Psoas muscle (tissue), 8 donors: ENCODE results near the gene SH3BP1. TPM values are rescaled to one million over a fixed set of nuclear protein-coding genes. Genes with fewer than 3 reads are reported as not detected.
"Not testable (repeated sequence)": the region's sequence is repeated elsewhere in the genome, so short reads cannot be mapped to it uniquely, and the experiment has no call there.

ENCODE experiments used
- ATAC-seq, 4 donors: fragments of 200-7000 bp; cut with Tn5 transposase; one replicate each; pipeline ENCODE4 v1.9.1; 2020; ENCODE audit warnings: moderate library complexity in 3 of 4, mild to moderate bottlenecking in 2 of 4
- DNase-seq, 2 donors: peaks; one replicate each; pipeline ENCODE4 v3.0.0-alpha.2; 2020
- H3K27ac ChIP-seq: fragments of 200-600 bp; one replicate; pipeline ENCODE4 v1.8.0; 2022
- H3K27me3 ChIP-seq, 3 donors: fragments of 200-600 bp in 1 of 3; one replicate each; pipeline versions ENCODE4 v1.6.1 to v1.8.0; 2013 to 2022; ENCODE audit warnings: low read length in 2 of 3, mild to moderate bottlenecking in 2 of 3, moderate library complexity in 1 of 3; ENCODE audit not compliant: insufficient read depth in 3 of 3
- H3K36me3 ChIP-seq, 2 donors: fragments of 200-600 bp in 1 of 2; one replicate each; pipeline versions ENCODE4 v1.6.1 to v1.8.0; 2013 to 2022; ENCODE audit warnings: low read depth in 1 of 2, mild to moderate bottlenecking in 1 of 2, moderate library complexity in 1 of 2; ENCODE audit not compliant: insufficient read depth in 1 of 2
- H3K4me1 ChIP-seq: fragments of 200-600 bp; one replicate; pipeline ENCODE4 v1.8.0; 2022
- H3K4me3 ChIP-seq: fragments of 200-600 bp; one replicate; pipeline ENCODE4 v1.8.0; 2022; ENCODE audit warnings: mild to moderate bottlenecking
- H3K9me3 ChIP-seq: fragments of 200-600 bp; one replicate; pipeline ENCODE4 v1.8.0; 2022
- CTCF ChIP-seq: fragments of 200-600 bp; IDR thresholded peaks from one replicate; pipeline ENCODE4 v1.8.0; 2022; ENCODE audit warnings: antibody characterized with exemption
- WGBS, 3 donors: extraction: QIAGEN DNeasy Blood & Tissue Kit; methylation state at CpG; one replicate each; pipeline versions ENCODE4 v1.1.6 to v1.1.7; 2013; 5-methylcytosine and 5-hydroxymethylcytosine counted together
- intact Hi-C, 2 donors: fragments of 100-400 bp; cut with DNase I; formaldehyde crosslinking; loops; one replicate each; pipeline versions ENCODE4 v1.11.0 to v1.14.2; 2022
- long read RNA-seq, 2 donors: library from polyadenylated mRNA; unstranded; transcript quantifications; one replicate each; pipeline ENCODE4 v2.0.0, GENCODE V29; 2021
- polyA plus RNA-seq, 3 donors: library from polyadenylated mRNA; stranded (reverse); fragments of 200-250 nt; gene quantifications; one replicate each; pipeline ENCODE4 v1.2.3, GENCODE V29; 2013
- total RNA-seq, 4 donors: library from RNA; stranded (reverse); fragmentation: NEBNext Ultra II Directional in 2 of 4; extraction: Animal tissue kit (Norgen Biotek cat#: 25700) in 2 of 4; gene quantifications; one replicate each; pipeline versions ENCODE4 v1.2.1 to v1.2.4, GENCODE V29; 2021 to 2023
- donor health status: healthy with polysubstance abuse.
- donor health status: DM: no; HTN: no; CAD: no; lungs with moderate emphysema.
- donor health status: Bipolar disorder and iron deficiency.
- donor health status: healthy.
- donor health status: DM: yes; HTN: yes; CAD: no.
- donor health status: DM: no; HTN: no; CAD: no.
- donor health status: DM: no; HTN: no; CAD: no.
- donor health status: DM: yes; HTN: yes; CAD: no.

SH3BP1 gene
- total RNA-seq (1 to 10 TPM; 1.4 to 2.4 (median 1.9) TPM), polyA plus RNA-seq (under 1 TPM; 0.20 to 0.64 (median 0.34) TPM)
- long read RNA-seq, donor 1, result 0 reads
- long read RNA-seq, donor 2, result 0 reads

- DNase-seq, result peak; percentile 62 to 72
- intact Hi-C loops, result no loop called here
- ATAC-seq, result no peak
- peaks cover 7% of the 10 kb centered on the region for H3K4me1 ChIP-seq
- peaks cover 0 to 10% (median 0%) of the 10 kb centered on the region in 3 donors for H3K27me3 ChIP-seq
- no peaks in the 10 kb centered on the region for H3K36me3 ChIP-seq
- no peak within 1 kb of the TSS for H3K27ac ChIP-seq
- no peaks in the 10 kb centered on the region for H3K9me3 ChIP-seq
- 10 to 22% (median 11%) methylated on average over 28 to 57 of the region's 57 CpGs for WGBS, 3 donors
- TF ChIP-seq CTCF, result no peak
- peak within 1 kb of the TSS; percentile 59 for H3K4me3 ChIP-seq
Measured at GRCh38 chr22:37639070-37639760, at the start of gene SH3BP1. TSS of gene SH3BP1 (plus strand) at chr22:37639669. CDS start at chr22:37639788, 119 bp downstream.

GRCh38 chr22:37591081-37591480, 48.4 kb upstream of the SH3BP1 start:
- not testable (repeated sequence) for H3K9me3 ChIP-seq, H3K36me3 ChIP-seq, H3K4me1 ChIP-seq, DNase-seq, H3K4me3 ChIP-seq, H3K27me3 ChIP-seq, H3K27ac ChIP-seq, ATAC-seq
- intact Hi-C loops, result loop anchor here in 1 of 2 donors (5.0 kb wide), 1 partner anchor 54 kb away; no protein-coding TSS in a partner anchor
- WGBS, 3 donors, result 96 to 99% (median 97%) methylated on average over 6 of the region's 6 CpGs

GRCh38 chr22:37591823-37592404, 47.6 kb upstream of the SH3BP1 start:
- Histone ChIP-seq H3K9me3 (no peaks in the 10 kb centered on the region), H3K4me3 (peak overlapping the region; percentile 14), H3K36me3 (no peaks in the 10 kb centered on the region), H3K27ac (no peak overlapping the region), H3K4me1 (peaks cover 3% of the 10 kb centered on the region), H3K27me3 (no peaks in the 10 kb centered on the region)
- no peak for TF ChIP-seq CTCF
- ATAC-seq, result no peak
- no peak for DNase-seq
- WGBS, 3 donors, result 86 to 90% (median 88%) methylated on average over 12 of the region's 12 CpGs
- intact Hi-C loops, result loop anchor here (1.0 to 5.0 kb wide), 2 partner anchors 53 to 55 kb away; no protein-coding TSS in a partner anchor

- Histone ChIP-seq H3K4me1 (peaks cover 6% of the 10 kb centered on the region), H3K27ac (no peak overlapping the region), H3K27me3 (no peaks in the 10 kb centered on the region), H3K4me3 (no peak overlapping the region), H3K36me3 (no peaks in the 10 kb centered on the region), H3K9me3 (no peaks in the 10 kb centered on the region)
- no peak for TF ChIP-seq CTCF
- no peak for DNase-seq
- 91 to 92% (median 92%) methylated on average over 5 of the region's 5 CpGs for WGBS, 3 donors
- intact Hi-C loops, result loop anchor here in 1 of 2 donors (5.0 kb wide), 1 partner anchor 57 kb away; no protein-coding TSS in a partner anchor
- no peak for ATAC-seq
Measured at GRCh38 chr22:37594237-37594636, 45.2 kb upstream of the SH3BP1 start.

- H3K4me1 ChIP-seq, result peaks cover 3% of the 10 kb centered on the region
- intact Hi-C loops, result no loop called here
- no peaks in the 10 kb centered on the region for H3K9me3 ChIP-seq
- H3K4me3 ChIP-seq, result no peak overlapping the region
- WGBS, 3 donors, result 9 to 29% (median 14%) methylated on average over 4 of the region's 4 CpGs
- H3K27ac ChIP-seq, result no peak overlapping the region
- H3K27me3 ChIP-seq, result peaks cover 0 to 5% (median 0%) of the 10 kb centered on the region in 3 donors
- DNase-seq (no peak), ATAC-seq (peak in 2 of 4 donors; percentile 34 to 41)
- TF ChIP-seq CTCF, result no peak
- no peaks in the 10 kb centered on the region for H3K36me3 ChIP-seq
Measured at GRCh38 chr22:37599153-37599552, 40.3 kb upstream of the SH3BP1 start.
